Body of pancreas (tissue), 4 donors: ENCODE data around the gene TMEFF2.

Source experiments
- POLR2A ChIP-seq, 3 donors: fragments of 450-650 bp; IDR thresholded peaks; one replicate each; pipeline ENCODE4 v1.6.1; 2016; ENCODE audit warnings: antibody characterized with exemption in 3 of 3, mild to moderate bottlenecking in 2 of 3
- TF ChIP-seq, protein P1 (sequence below), 7 experiments: fragments of 450-650 bp in 4 of 7; fragments of 200-600 bp in 3 of 7; sonication (generic) in 3 of 7; IDR thresholded peaks; one replicate each; pipeline ENCODE4 v1.5.1; 2016 to 2019; ENCODE audit warnings: antibody characterized with exemption in 7 of 7

DNA sequence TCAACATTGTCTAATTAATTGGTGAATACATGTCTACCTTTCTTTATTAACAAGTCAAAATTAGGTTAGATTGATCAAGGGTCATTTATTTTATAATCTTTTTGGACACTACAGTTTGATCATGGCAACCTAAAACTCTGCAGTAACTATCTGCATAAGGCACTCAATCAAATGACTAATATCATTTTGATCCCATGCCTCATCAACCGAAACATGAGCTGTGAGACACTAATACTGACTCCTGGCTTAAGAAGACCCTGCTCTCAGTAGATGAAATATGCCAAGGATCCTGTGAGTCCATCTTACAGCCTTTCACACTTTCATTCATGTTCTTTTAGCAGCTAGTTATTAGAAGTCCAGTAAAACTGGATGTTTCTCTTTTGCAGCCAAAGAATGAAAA, 178.5 kb downstream of the TMEFF2 start:
- TF ChIP-seq, protein P1, sequence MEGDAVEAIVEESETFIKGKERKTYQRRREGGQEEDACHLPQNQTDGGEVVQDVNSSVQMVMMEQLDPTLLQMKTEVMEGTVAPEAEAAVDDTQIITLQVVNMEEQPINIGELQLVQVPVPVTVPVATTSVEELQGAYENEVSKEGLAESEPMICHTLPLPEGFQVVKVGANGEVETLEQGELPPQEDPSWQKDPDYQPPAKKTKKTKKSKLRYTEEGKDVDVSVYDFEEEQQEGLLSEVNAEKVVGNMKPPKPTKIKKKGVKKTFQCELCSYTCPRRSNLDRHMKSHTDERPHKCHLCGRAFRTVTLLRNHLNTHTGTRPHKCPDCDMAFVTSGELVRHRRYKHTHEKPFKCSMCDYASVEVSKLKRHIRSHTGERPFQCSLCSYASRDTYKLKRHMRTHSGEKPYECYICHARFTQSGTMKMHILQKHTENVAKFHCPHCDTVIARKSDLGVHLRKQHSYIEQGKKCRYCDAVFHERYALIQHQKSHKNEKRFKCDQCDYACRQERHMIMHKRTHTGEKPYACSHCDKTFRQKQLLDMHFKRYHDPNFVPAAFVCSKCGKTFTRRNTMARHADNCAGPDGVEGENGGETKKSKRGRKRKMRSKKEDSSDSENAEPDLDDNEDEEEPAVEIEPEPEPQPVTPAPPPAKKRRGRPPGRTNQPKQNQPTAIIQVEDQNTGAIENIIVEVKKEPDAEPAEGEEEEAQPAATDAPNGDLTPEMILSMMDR (IDR thresholded peaks at IDR 0.05): no peak
- no peak for TF ChIP-seq POLR2A (IDR thresholded peaks at IDR 0.05)
